Liver (tissue), 3 donors: ENCODE measurements around the gene WWOX.

Source experiments
- ATF3 ChIP-seq: IDR thresholded peaks from 2 replicates; pipeline ENCODE4 v1.6.1; 2016; ENCODE audit warnings: antibody characterized with exemption
- CTCF ChIP-seq: fragments of 150-350 bp; IDR thresholded peaks from 2 replicates; pipeline ENCODE4 v1.5.1; 2017; ENCODE audit warnings: improper control_type of control experiment, low read depth, low read length; ENCODE audit not compliant: missing input control
- EGR1 ChIP-seq, 2 donors: IDR thresholded peaks; 2 replicates each; pipeline ENCODE4 v1.6.1; 2016 to 2018; ENCODE audit warnings: antibody characterized with exemption in 2 of 2, low read depth in 2 of 2
- GABPA ChIP-seq, 2 donors: IDR thresholded peaks in 1 of 2; conservative IDR thresholded peaks in 1 of 2; 2 replicates each; pipeline ENCODE4 v1.6.1; 2016; ENCODE audit warnings: antibody characterized with exemption in 2 of 2, mild to moderate bottlenecking in 1 of 2, moderate library complexity in 1 of 2
- HNF4A ChIP-seq, 2 donors: conservative IDR thresholded peaks; 2 replicates each; pipeline ENCODE4 v1.6.1; 2016; ENCODE audit warnings: antibody characterized with exemption in 2 of 2, mild to moderate bottlenecking in 2 of 2
- MAX ChIP-seq: IDR thresholded peaks from 2 replicates; pipeline ENCODE4 v1.6.1; 2016; ENCODE audit warnings: antibody characterized with exemption
- RAD21 ChIP-seq, 2 donors: IDR thresholded peaks; 2 replicates each; pipeline ENCODE4 v1.6.1; 2016; ENCODE audit warnings: antibody characterized with exemption in 2 of 2, mild to moderate bottlenecking in 2 of 2
- REST ChIP-seq: IDR thresholded peaks from 2 replicates; pipeline ENCODE4 v1.6.1; 2016; ENCODE audit warnings: antibody characterized with exemption, mild to moderate bottlenecking
- SP1 ChIP-seq: IDR thresholded peaks from 2 replicates; pipeline ENCODE4 v1.6.1; 2018; ENCODE audit warnings: antibody characterized with exemption, mild to moderate bottlenecking
- TAF1 ChIP-seq: conservative IDR thresholded peaks from 2 replicates; pipeline ENCODE4 v1.6.1; 2016; ENCODE audit warnings: antibody characterized with exemption, mild to moderate bottlenecking
- YY1 ChIP-seq: IDR thresholded peaks from 2 replicates; pipeline ENCODE4 v1.6.1; 2016; ENCODE audit warnings: antibody characterized with exemption, mild to moderate bottlenecking
- ZBTB33 ChIP-seq: IDR thresholded peaks from 2 replicates; pipeline ENCODE4 v1.6.1; 2016; ENCODE audit warnings: antibody characterized with exemption
- donor health status: healthy.
- donor health status: healthy.

GRCh38 chr16:78623796-78624195 is 524.3 kb downstream of the WWOX start:
- no peak for TF ChIP-seq MAX
- no peak for TF ChIP-seq TAF1
- TF ChIP-seq CTCF: no peak
- TF ChIP-seq HNF4A (conservative IDR thresholded peaks at IDR 0.05): peak; percentile 31 to 64
- TF ChIP-seq RAD21 (IDR thresholded peaks at IDR 0.05): no peak
- TF ChIP-seq ATF3: no peak
- TF ChIP-seq YY1: no peak
- TF ChIP-seq SP1: no peak
- TF ChIP-seq ZBTB33: no peak
- no peak for TF ChIP-seq GABPA (IDR thresholded peaks at IDR 0.05 in 1 of 2, conservative IDR thresholded peaks at IDR 0.05 in 1 of 2)
- TF ChIP-seq REST: no peak
- no peak for TF ChIP-seq EGR1 (IDR thresholded peaks at IDR 0.05; ENCODE audit: low read depth in 2 of 2)
